D721Med (cell line): ENCODE measurements around the gene C13orf46.

ENCODE experiments used
- DNase-seq: peaks from one replicate; pipeline ENCODE4 v3.0.0; 2011; ENCODE audit warnings: low spot score; ENCODE audit not compliant: insufficient read length
- FAIRE-seq: peaks from 2 replicates; lab custom pipeline; 2011; peaks lifted over from hg19 to GRCh38; lab: Jason Lieb, UNC
- CTCF ChIP-seq: IDR thresholded peaks from 2 replicates; pipeline ENCODE4 v1.5.1; 2012; ENCODE audit warnings: mild to moderate bottlenecking, control low read depth; ENCODE audit not compliant: insufficient read depth; ENCODE audit errors: missing control alignments

The C13orf46 gene

GRCh38 chr13:113974304-113975281 is 717 bp upstream of the C13orf46 start:
- no peak for TF ChIP-seq CTCF
- no peak for FAIRE-seq
- no peak for DNase-seq

GRCh38 chr13:113972451-113973217 is 1.2 kb downstream of the C13orf46 start:
- FAIRE-seq (no peak), DNase-seq (no peak)
- no peak for TF ChIP-seq CTCF

GRCh38 chr13:113971471-113972231 is 2.2 kb downstream of the C13orf46 start:
- DNase-seq, result no peak
- FAIRE-seq, result no peak
- no peak for TF ChIP-seq CTCF

- FAIRE-seq (no peak), DNase-seq (no peak)
- TF ChIP-seq CTCF, result no peak
These were observed 2.9 kb downstream of the C13orf46 start for GRCh38 chr13:113970810-113971470.

- no peak for TF ChIP-seq CTCF
- DNase-seq (no peak), FAIRE-seq (no peak)
These were observed 3.8 kb downstream of the C13orf46 start for GRCh38 chr13:113969973-113970611.

GRCh38 chr13:113969311-113969972 is 4.4 kb downstream of the C13orf46 start:
- DNase-seq (no peak), FAIRE-seq (no peak)
- no peak for TF ChIP-seq CTCF
